GM12878 (cell line): Measurements from ENCODE around the gene ASXL2. TPM values are rescaled to one million over a fixed set of nuclear protein-coding genes. Genes with fewer than 3 reads are reported as not detected.

ENCODE experiments used
- ATAC-seq: fragments of 200-7000 bp; cut with Tn5 transposase; 3 replicates; pipeline ENCODE4 v1.9.1; 2020; ENCODE audit warnings: mild to moderate bottlenecking, moderate library complexity
- BruUV-seq: library from RNA; stranded (reverse); fragments of 400-500 nt; replicated peaks from 2 replicates; lab custom pipeline; 2021; lab: Mats Ljungman, UMichigan
- CTCF ChIA-PET: fragments of 300-600 bp; sonication (Branson Sonifier 250); formaldehyde crosslinking; extraction: SDS; loops from one replicate; lab custom pipeline; 2021; ENCODE audit warnings: inconsistent platforms; lab: Yijun Ruan, JAX
- POLR2A ChIA-PET: fragments of 350-600 bp; formaldehyde crosslinking; extraction: SDS; loops from one replicate; lab custom pipeline; 2021; ENCODE audit warnings: inconsistent platforms; lab: Charles Lee
- RAD21 ChIA-PET: fragments of 300-600 bp; sonication (Branson Sonifier 250); formaldehyde crosslinking; loops from one replicate; lab custom pipeline; 2023; ENCODE audit warnings: antibody characterized with exemption; ENCODE audit not compliant: unreplicated experiment; lab: Charles Lee
- SMC1A ChIA-PET: fragments of 300-600 bp; sonication (Branson Sonifier 250); formaldehyde crosslinking; loops from one replicate; lab custom pipeline; 2023; ENCODE audit not compliant: unreplicated experiment, uncharacterized antibody; lab: Charles Lee
- DNase-seq: peaks from one replicate; pipeline ENCODE4 v3.0.0-alpha.2; 2011; ENCODE audit warnings: low read depth, low spot score
- FAIRE-seq: peaks from 3 replicates; lab custom pipeline; 2011; peaks lifted over from hg19 to GRCh38; lab: Jason Lieb, UNC
- H2AFZ ChIP-seq: 2 replicates; pipeline ENCODE4 v1.6.0; 2011; ENCODE audit warnings: low read depth, low read length, control low read depth; ENCODE audit not compliant: control insufficient read depth
- H3K27ac ChIP-seq: 2 replicates; pipeline ENCODE4 v1.5.1; 2011; ENCODE audit warnings: control low read depth; ENCODE audit not compliant: control insufficient read depth, insufficient read depth
- H3K27me3 ChIP-seq, 2 experiments: replicated peaks in 1 of 2; 2 replicates each; pipeline versions ENCODE4 v1.6.0 to v1.6.1; 2011; ENCODE audit warnings: low read length in 1 of 2; ENCODE audit not compliant: control insufficient read depth in 2 of 2, insufficient read depth in 2 of 2
- H3K36me3 ChIP-seq, 2 experiments: 2 replicates each; pipeline ENCODE4 v1.5.1; 2011; ENCODE audit warnings: low read length in 1 of 2; ENCODE audit not compliant: control insufficient read depth in 2 of 2, insufficient read depth in 2 of 2
- H3K4me1 ChIP-seq: 2 replicates; pipeline ENCODE4 v1.6.1; 2011; ENCODE audit warnings: mild to moderate bottlenecking, low read length, moderate library complexity, mixed read lengths; ENCODE audit not compliant: control insufficient read depth, insufficient read depth
- H3K4me2 ChIP-seq: 2 replicates; pipeline ENCODE4 v1.6.0; 2011; ENCODE audit warnings: control low read depth; ENCODE audit not compliant: control insufficient read depth, insufficient read depth
- H3K4me3 ChIP-seq: fragments of 200-600 bp; sonication (generic); 2 replicates; pipeline ENCODE4 v1.5.1; 2016
- H3K79me2 ChIP-seq: 2 replicates; pipeline ENCODE4 v1.6.0; 2011; ENCODE audit warnings: low read length; ENCODE audit not compliant: control insufficient read depth, insufficient read depth
- H3K9ac ChIP-seq: 2 replicates; pipeline ENCODE4 v1.8.0; 2011; ENCODE audit warnings: low read length, control low read depth, mixed read lengths; ENCODE audit not compliant: control insufficient read depth, insufficient read depth
- H3K9me3 ChIP-seq: replicated peaks from 3 replicates; pipeline ENCODE4 v1.5.1; 2011; ENCODE audit warnings: mild to moderate bottlenecking, low read length; ENCODE audit not compliant: control insufficient read depth, insufficient read depth
- H4K20me1 ChIP-seq: 2 replicates; pipeline ENCODE4 v1.6.0; 2011; ENCODE audit not compliant: control insufficient read depth, insufficient read depth
- ASH2L ChIP-seq: fragments of 300-600, 200-600 bp; sonication (generic); IDR thresholded peaks from 2 replicates; pipeline ENCODE4 v1.6.1; 2017; ENCODE audit warnings: low read depth, mild to moderate bottlenecking, borderline replicate concordance
- CBX3 ChIP-seq: fragments of 200-600 bp; sonication (generic); IDR thresholded peaks from 2 replicates; pipeline ENCODE4 v1.6.1; 2016; ENCODE audit warnings: low read depth, borderline replicate concordance
- CHD2 ChIP-seq: IDR thresholded peaks from 2 replicates; pipeline ENCODE4 v1.6.1; 2011; ENCODE audit warnings: low read depth, low read length, improper control_type of control experiment, borderline replicate concordance
- CREM ChIP-seq: IDR thresholded peaks from 2 replicates; pipeline ENCODE4 v1.6.1; 2014; ENCODE audit warnings: antibody characterized with exemption, low read depth
- DPF2 ChIP-seq: fragments of 450-650 bp; IDR thresholded peaks from 2 replicates; pipeline ENCODE4 v1.6.1; 2017; ENCODE audit warnings: mild to moderate bottlenecking
- EP300 ChIP-seq, 2 experiments: fragments of 150-350 bp in 1 of 2; IDR thresholded peaks; 2 replicates each; pipeline ENCODE4 v1.6.1; 2011 to 2012; ENCODE audit warnings: low read depth in 2 of 2, low read length in 2 of 2, borderline replicate concordance in 1 of 2, improper control_type of control experiment in 1 of 2, inconsistent platforms in 1 of 2; ENCODE audit not compliant: control insufficient read depth in 1 of 2
- GABPA ChIP-seq: IDR thresholded peaks from 2 replicates; pipeline ENCODE4 v1.6.1; 2014; ENCODE audit warnings: antibody characterized with exemption, low read depth, mild to moderate bottlenecking, inconsistent platforms
- HSF1 ChIP-seq: fragments of 150-350 bp; IDR thresholded peaks from 2 replicates; pipeline ENCODE4 v1.6.1; 2014; ENCODE audit warnings: mild to moderate bottlenecking, low read depth, low read length
- IRF3 ChIP-seq: fragments of 450-650 bp; IDR thresholded peaks from 2 replicates; pipeline ENCODE4 v1.6.1; 2014; ENCODE audit warnings: mild to moderate bottlenecking
- RAD21 ChIP-seq: IDR thresholded peaks from 2 replicates; pipeline ENCODE4 v1.6.1; 2011; ENCODE audit warnings: mild to moderate bottlenecking, low read depth, low read length, moderate library complexity; ENCODE audit not compliant: insufficient read depth
- RFX5 ChIP-seq: IDR thresholded peaks from 2 replicates; pipeline ENCODE4 v1.6.1; 2011; ENCODE audit warnings: low read depth, low read length, improper control_type of control experiment
- SMAD1 ChIP-seq: fragments of 450-650 bp; IDR thresholded peaks from 2 replicates; pipeline ENCODE4 v1.6.1; 2018; ENCODE audit warnings: mild to moderate bottlenecking, low read depth; ENCODE audit not compliant: partially characterized antibody
- TBL1XR1 ChIP-seq: IDR thresholded peaks from 2 replicates; pipeline ENCODE4 v1.6.1; 2012; ENCODE audit warnings: low read depth, low read length, improper control_type of control experiment
- TCF3 ChIP-seq: IDR thresholded peaks from 2 replicates; pipeline ENCODE4 v1.6.1; 2012; ENCODE audit warnings: low read depth, mild to moderate bottlenecking, low read length, borderline replicate concordance; ENCODE audit not compliant: insufficient read depth
- ZBED1 ChIP-seq: IDR thresholded peaks from 2 replicates; pipeline ENCODE4 v1.6.1; 2016; ENCODE audit warnings: borderline replicate concordance
- ZBTB33 ChIP-seq: fragments of 450-650 bp; IDR thresholded peaks from 2 replicates; pipeline ENCODE4 v1.6.1; 2017; ENCODE audit warnings: mild to moderate bottlenecking
- ZNF384 ChIP-seq: IDR thresholded peaks from 2 replicates; pipeline ENCODE4 v1.6.1; 2012; ENCODE audit warnings: low read depth, mild to moderate bottlenecking, low read length, improper control_type of control experiment, borderline replicate concordance
- WGBS: methylation state at CpG from one replicate; pipeline ENCODE4 v1.1.6; 2016; ENCODE audit warnings: low lambda C conversion rate; ENCODE audit not compliant: insufficient replicate concordance, insufficient coverage; ENCODE audit errors: missing lambda C conversion rate; 5-methylcytosine and 5-hydroxymethylcytosine counted together
- in situ Hi-C: fragments of 300-500 bp; cut with MboI; formaldehyde crosslinking; loops from 9 replicates; pipeline ENCODE4 v1.14.3; 2018; ENCODE audit warnings: mixed read lengths
- intact Hi-C: fragments of 100-400 bp; cut with micrococcal nuclease; formaldehyde crosslinking; loops from one replicate; pipeline ENCODE4 v1.14.2; 2022; ENCODE audit not compliant: unreplicated experiment
- polyA plus RNA-seq, 11 experiments: library from polyadenylated mRNA; depleted of rRNA in 4 of 11; unstranded in 6 of 11; stranded (reverse) in 5 of 11; fragments of >200 nt; fragmentation: Nextera tagmentation in 4 of 11; fragmentation: Illumina TruSeq in 1 of 11; extraction: Ambion mirVana in 4 of 11; extraction: Trizol in 1 of 11; gene quantifications; 1 replicate in 1 of 11; 2 replicates in 10 of 11; pipeline versions ENCODE4 v1.2.1 to v1.2.3, GENCODE V29; 2011 to 2016; ENCODE audit warnings: inconsistent platforms in 2 of 11, missing spikeins in 2 of 11, low read depth in 1 of 11
- total RNA-seq, 4 experiments: library from RNA; depleted of rRNA in 3 of 4; stranded (reverse); fragments of >200 nt in 3 of 4; fragmentation: Illumina TruSeq in 1 of 4; extraction: Trizol in 1 of 4; gene quantifications; 2 replicates each; pipeline versions ENCODE4 v1.2.1 to v1.2.3, GENCODE V29; 2013 to 2021

ASXL2 gene
- total and polyA plus RNA-seq, 10 of the 15 experiments (the other 5 are each of a cell fraction or from before 2014, with no cell fraction given), result 1.3 to 17.7 (median 5.5) TPM

GRCh38 chr2:25816249-25816648, 62.0 kb downstream of the ASXL2 start (continued):
- no peak for TF ChIP-seq HSF1
- TF ChIP-seq ASH2L, result no peak
- TF ChIP-seq CREM, result no peak
- TF ChIP-seq, all 136 proteins: peak for 0

GRCh38 chr2:25814681-25815080, 63.6 kb downstream of the ASXL2 start:
- no peak for FAIRE-seq
- Histone ChIP-seq H3K27ac (no peak overlapping the region), H4K20me1 (no peaks in the 10 kb centered on the region; the same call in 1 of the 2 replicates), H3K4me2 (no peak overlapping the region), H2AFZ (no peak overlapping the region), H3K27me3 (no peaks in the 10 kb centered on the region), H3K4me1 (peaks cover 12% of the 10 kb centered on the region), H3K4me3 (no peak overlapping the region), H3K9ac (no peak overlapping the region), H3K79me2 (no peaks in the 10 kb centered on the region), H3K36me3 (peaks cover under 1 to 2% of the 10 kb centered on the region in 2 experiments; a peak in 3 of 4 replicates), H3K9me3 (no peaks in the 10 kb centered on the region)
- ChIA-PET SMC1A (interaction anchor here (1.0 to 1.5 kb wide), 4 partner anchors 10 to 176 kb away, joined by 3 to 5 read pairs (median 4); no protein-coding TSS in a partner anchor), POLR2A (interaction anchor here (0.5 kb wide), 1 partner anchor 1545 kb away, joined by 4 read pairs; no protein-coding TSS in a partner anchor), RAD21 (interaction anchor here (0.5 kb wide), 1 partner anchor 775 kb away, joined by 3 read pairs; no protein-coding TSS in a partner anchor), CTCF (no interaction called here)
- DNase-seq, result no peak
- BruUV-seq, result no TSS peak
- intact Hi-C loops, result no loop called here
- ATAC-seq, result no peak
- 40% methylated on average over 1 of the region's 1 CpG for WGBS
- in situ Hi-C loops, result no loop called here
- TF ChIP-seq TBL1XR1, result no peak
- no peak for TF ChIP-seq IRF3
- no peak for TF ChIP-seq CBX3
- no peak for TF ChIP-seq RAD21
- no peak for TF ChIP-seq CHD2
- no peak for TF ChIP-seq RFX5
- TF ChIP-seq GABPA, result no peak
- no peak for TF ChIP-seq TCF3
- no peak for TF ChIP-seq DPF2
- no peak for TF ChIP-seq EP300 (IDR thresholded peaks at IDR 0.05; ENCODE audit: borderline replicate concordance in 1 of 2, control insufficient read depth in 1 of 2, low read depth in 2 of 2, low read length in 2 of 2)
- TF ChIP-seq SMAD1, result no peak
- no peak for TF ChIP-seq ZNF384
- no peak for TF ChIP-seq HSF1
- TF ChIP-seq ZBTB33, result no peak
- no peak for TF ChIP-seq ZBED1
